ENCODE data around the gene APBA2.

The APBA2 gene

GRCh38 chr15:29103824-29104565, 218.2 kb downstream of the APBA2 start:
- H2BK120ac ChIP-seq (ENCODE audit: low read depth, low read length) = no peak overlapping the region
- peak; percentile 83 for DNase-seq
- no peaks in the 10 kb centered on the region for H3K79me1 ChIP-seq (replicated peaks; ENCODE audit: low read length, poor library complexity, severe bottlenecking)
- H2AFZ ChIP-seq (ENCODE audit: low read depth, low read length) = peak overlapping the region; percentile 70
- peaks cover 0 to 19% of the 10 kb centered on the region in 2 experiments for H3K27me3 ChIP-seq (ENCODE audit: control insufficient read depth in 1 of 2, insufficient read depth in 1 of 2, low read length in 2 of 2)
- no peak overlapping the region for H3K4ac ChIP-seq (ENCODE audit: low read depth in 1 of 2, low read length in 2 of 2)
- 40% methylated on average over 38 of the region's 47 CpGs for WGBS
- H3K4me3 ChIP-seq (ENCODE audit: insufficient read depth in 1 of 2, low read depth in 1 of 2, low read length in 2 of 2) = peak overlapping the region; percentile 41 to 62
- no peak overlapping the region for H2AK5ac ChIP-seq (ENCODE audit: low read length, severe bottlenecking)
- H3K36me3 ChIP-seq (ENCODE audit: control insufficient read depth in 1 of 2, insufficient read depth in 2 of 2, low read depth in 1 of 2, low read length in 2 of 2) = peaks cover 0 to 12% of the 10 kb centered on the region in 2 experiments
- peak overlapping the region; percentile 80 for H3K4me2 ChIP-seq (ENCODE audit: low read length, poor library complexity, severe bottlenecking)
- no peak overlapping the region for H4K8ac ChIP-seq (ENCODE audit: low read length)
- no peak overlapping the region for H2BK15ac ChIP-seq (ENCODE audit: low read depth, poor library complexity, severe bottlenecking)
- H3K27ac ChIP-seq (ENCODE audit: low read length, poor library complexity, severe bottlenecking) = no peak overlapping the region
- peak overlapping the region; percentile 66 for H3K9ac ChIP-seq (ENCODE audit: low read length)
- no peak overlapping the region for H3K14ac ChIP-seq (ENCODE audit: low read length in 2 of 2)
- H2BK12ac ChIP-seq (ENCODE audit: low read length in 2 of 2) = no peak overlapping the region
- H3K4me1 ChIP-seq (ENCODE audit: control insufficient read depth, insufficient read depth, low read depth, low read length) = peaks cover 16% of the 10 kb centered on the region
- H4K91ac ChIP-seq (ENCODE audit: low read length) = peak overlapping the region; percentile 46
- H3K23ac ChIP-seq (ENCODE audit: low read length in 2 of 2) = no peak overlapping the region
- H2BK5ac ChIP-seq (ENCODE audit: low read depth, low read length, poor library complexity, severe bottlenecking) = no peak overlapping the region
- peak overlapping the region in 1 of 2 experiments; percentile 77 for H3K18ac ChIP-seq (ENCODE audit: low read depth in 1 of 2, low read length in 2 of 2)
- no peaks in the 10 kb centered on the region for H3K9me3 ChIP-seq (ENCODE audit: control insufficient read depth, low read length)

GRCh38 chr15:29104566-29104880, 218.7 kb downstream of the APBA2 start:
- no peak for DNase-seq
- Histone ChIP-seq H3K27ac (ENCODE audit: low read length, poor library complexity, severe bottlenecking) (no peak overlapping the region), H3K4ac (ENCODE audit: low read depth in 1 of 2, low read length in 2 of 2) (no peak overlapping the region), H2AK5ac (ENCODE audit: low read length, severe bottlenecking) (no peak overlapping the region), H4K8ac (ENCODE audit: low read length) (no peak overlapping the region), H3K4me1 (ENCODE audit: control insufficient read depth, insufficient read depth, low read depth, low read length) (peaks cover 16% of the 10 kb centered on the region), H3K79me1 (replicated peaks; ENCODE audit: low read length, poor library complexity, severe bottlenecking) (no peaks in the 10 kb centered on the region), H3K9ac (ENCODE audit: low read length) (no peak overlapping the region), H3K18ac (ENCODE audit: low read depth in 1 of 2, low read length in 2 of 2) (no peak overlapping the region), H2BK12ac (ENCODE audit: low read length in 2 of 2) (no peak overlapping the region), H3K27me3 (ENCODE audit: control insufficient read depth in 1 of 2, insufficient read depth in 1 of 2, low read length in 2 of 2) (peaks cover 0 to 16% of the 10 kb centered on the region in 2 experiments), H4K91ac (ENCODE audit: low read length) (no peak overlapping the region), H3K36me3 (ENCODE audit: control insufficient read depth in 1 of 2, insufficient read depth in 2 of 2, low read depth in 1 of 2, low read length in 2 of 2) (peaks cover 0 to 7% of the 10 kb centered on the region in 2 experiments), H3K23ac (ENCODE audit: low read length in 2 of 2) (no peak overlapping the region), H3K9me3 (ENCODE audit: control insufficient read depth, low read length) (no peaks in the 10 kb centered on the region), H3K4me3 (ENCODE audit: insufficient read depth in 1 of 2, low read depth in 1 of 2, low read length in 2 of 2) (no peak overlapping the region), H2BK120ac (ENCODE audit: low read depth, low read length) (no peak overlapping the region), H3K4me2 (ENCODE audit: low read length, poor library complexity, severe bottlenecking) (no peak overlapping the region), H2BK15ac (ENCODE audit: low read depth, poor library complexity, severe bottlenecking) (no peak overlapping the region), H3K14ac (ENCODE audit: low read length in 2 of 2) (no peak overlapping the region), H2AFZ (ENCODE audit: low read depth, low read length) (no peak overlapping the region), H2BK5ac (ENCODE audit: low read depth, low read length, poor library complexity, severe bottlenecking) (no peak overlapping the region)
- WGBS = 96% methylated on average over 6 of the region's 6 CpGs

- Histone ChIP-seq H4K8ac (ENCODE audit: low read length) (no peak overlapping the region), H3K4me3 (ENCODE audit: insufficient read depth in 1 of 2, low read depth in 1 of 2, low read length in 2 of 2) (no peak overlapping the region), H3K9ac (ENCODE audit: low read length) (no peak overlapping the region), H3K23ac (ENCODE audit: low read length in 2 of 2) (no peak overlapping the region), H3K9me3 (ENCODE audit: control insufficient read depth, low read length) (no peaks in the 10 kb centered on the region), H3K36me3 (ENCODE audit: control insufficient read depth in 1 of 2, insufficient read depth in 2 of 2, low read depth in 1 of 2, low read length in 2 of 2) (peaks cover 0 to 10% of the 10 kb centered on the region in 2 experiments), H3K18ac (ENCODE audit: low read depth in 1 of 2, low read length in 2 of 2) (no peak overlapping the region), H3K27ac (ENCODE audit: low read length, poor library complexity, severe bottlenecking) (no peak overlapping the region), H3K14ac (ENCODE audit: low read length in 2 of 2) (no peak overlapping the region), H2BK12ac (ENCODE audit: low read length in 2 of 2) (no peak overlapping the region), H2BK5ac (ENCODE audit: low read depth, low read length, poor library complexity, severe bottlenecking) (no peak overlapping the region), H3K4ac (ENCODE audit: low read depth in 1 of 2, low read length in 2 of 2) (no peak overlapping the region), H2BK120ac (ENCODE audit: low read depth, low read length) (no peak overlapping the region), H3K27me3 (ENCODE audit: control insufficient read depth in 1 of 2, insufficient read depth in 1 of 2, low read length in 2 of 2) (peaks cover 0 to 9% of the 10 kb centered on the region in 2 experiments), H4K91ac (ENCODE audit: low read length) (no peak overlapping the region), H3K4me1 (ENCODE audit: control insufficient read depth, insufficient read depth, low read depth, low read length) (peaks cover 16% of the 10 kb centered on the region), H3K79me1 (replicated peaks; ENCODE audit: low read length, poor library complexity, severe bottlenecking) (no peaks in the 10 kb centered on the region), H3K4me2 (ENCODE audit: low read length, poor library complexity, severe bottlenecking) (no peak overlapping the region), H2AK5ac (ENCODE audit: low read length, severe bottlenecking) (no peak overlapping the region), H2BK15ac (ENCODE audit: low read depth, poor library complexity, severe bottlenecking) (no peak overlapping the region), H2AFZ (ENCODE audit: low read depth, low read length) (no peak overlapping the region)
- 84% methylated on average over 15 of the region's 22 CpGs for WGBS
- no peak for DNase-seq
Measured at GRCh38 chr15:29105151-29105854, 219.5 kb downstream of the APBA2 start.

GRCh38 chr15:29106116-29106515, 220.3 kb downstream of the APBA2 start:
- Histone ChIP-seq H2BK12ac (ENCODE audit: low read length in 2 of 2) (no peak overlapping the region), H2AK5ac (ENCODE audit: low read length, severe bottlenecking) (no peak overlapping the region), H3K27ac (ENCODE audit: low read length, poor library complexity, severe bottlenecking) (no peak overlapping the region), H2BK120ac (ENCODE audit: low read depth, low read length) (no peak overlapping the region), H3K36me3 (ENCODE audit: control insufficient read depth in 1 of 2, insufficient read depth in 2 of 2, low read depth in 1 of 2, low read length in 2 of 2) (peaks cover 0 to 10% of the 10 kb centered on the region in 2 experiments), H2BK15ac (ENCODE audit: low read depth, poor library complexity, severe bottlenecking) (no peak overlapping the region), H2BK5ac (ENCODE audit: low read depth, low read length, poor library complexity, severe bottlenecking) (no peak overlapping the region), H3K9me3 (ENCODE audit: control insufficient read depth, low read length) (no peaks in the 10 kb centered on the region), H3K23ac (ENCODE audit: low read length in 2 of 2) (no peak overlapping the region), H3K27me3 (ENCODE audit: control insufficient read depth in 1 of 2, insufficient read depth in 1 of 2, low read length in 2 of 2) (peaks cover 0 to 9% of the 10 kb centered on the region in 2 experiments), H3K18ac (ENCODE audit: low read depth in 1 of 2, low read length in 2 of 2) (no peak overlapping the region), H3K79me1 (replicated peaks; ENCODE audit: low read length, poor library complexity, severe bottlenecking) (no peaks in the 10 kb centered on the region), H3K4me3 (ENCODE audit: insufficient read depth in 1 of 2, low read depth in 1 of 2, low read length in 2 of 2) (no peak overlapping the region), H3K9ac (ENCODE audit: low read length) (no peak overlapping the region), H2AFZ (ENCODE audit: low read depth, low read length) (no peak overlapping the region), H3K4ac (ENCODE audit: low read depth in 1 of 2, low read length in 2 of 2) (no peak overlapping the region), H4K8ac (ENCODE audit: low read length) (no peak overlapping the region), H3K14ac (ENCODE audit: low read length in 2 of 2) (no peak overlapping the region), H3K4me1 (ENCODE audit: control insufficient read depth, insufficient read depth, low read depth, low read length) (peaks cover 16% of the 10 kb centered on the region), H3K4me2 (ENCODE audit: low read length, poor library complexity, severe bottlenecking) (no peak overlapping the region), H4K91ac (ENCODE audit: low read length) (no peak overlapping the region)
- DNase-seq = no peak
- 91% methylated on average over 4 of the region's 4 CpGs for WGBS
